Vein endothelial cell (primary cell): ENCODE data around the gene ACVR2A. TPM values are rescaled to one million over a fixed set of nuclear protein-coding genes. Genes with fewer than 3 reads are reported as not detected.

ENCODE experiments used
- small RNA-seq: library from RNA; depleted of rRNA; stranded (forward); fragments of <200 nt; gene quantifications from one replicate; pipeline ENCODE3, GENCODE V24; 2012
- total RNA-seq: library from RNA; depleted of rRNA; stranded (reverse); fragments of >200 nt; gene quantifications from 2 replicates; pipeline ENCODE4 v1.2.3, GENCODE V29; 2012

ACVR2A gene
- 10.1 and 12.6 TPM in 2 replicates for total RNA-seq

DNA sequence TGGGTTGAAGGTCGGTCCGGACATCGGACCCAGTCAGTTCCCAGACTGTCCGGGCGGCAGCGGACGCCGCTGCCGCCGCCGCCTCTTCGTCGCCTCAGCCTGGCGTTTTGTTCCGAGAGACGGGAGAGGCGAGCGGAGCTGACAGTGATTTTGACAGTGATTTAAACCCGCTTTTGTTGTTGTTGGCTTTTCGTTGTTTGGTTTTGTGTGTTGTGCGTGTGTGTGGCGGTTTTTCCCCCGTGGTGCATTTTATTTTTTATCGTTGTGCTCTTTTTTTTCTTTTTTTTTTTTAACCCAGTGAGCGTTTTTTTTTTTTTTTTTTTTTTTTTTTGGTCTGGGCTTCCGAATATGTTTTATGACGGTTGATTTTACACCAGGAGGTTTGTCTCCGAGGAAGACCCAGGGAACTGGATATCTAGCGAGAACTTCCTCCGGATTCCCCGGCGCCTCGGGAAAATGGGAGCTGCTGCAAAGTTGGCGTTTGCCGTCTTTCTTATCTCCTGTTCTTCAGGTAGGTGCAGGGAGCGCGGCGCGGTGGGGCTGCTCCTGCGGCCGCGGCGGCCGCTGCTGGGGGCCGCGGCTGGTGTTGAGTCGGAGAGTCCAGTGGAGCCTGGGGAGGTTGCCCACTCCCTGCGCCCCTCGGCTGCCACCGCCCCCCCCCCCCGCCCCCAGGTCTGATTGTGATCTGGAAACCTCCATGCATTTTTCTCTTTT lies at the start of gene ACVR2A:
TSS of gene ACVR2A (plus strand) at position 333 of the 714 bp plus-strand sequence. CDS start at position 457, 124 bp downstream.

Small RNA genes within 50 kb of the gene (small RNA-seq; reads per million reads assigned to genes)
- gene RNU6-1275P: not detected

Other genes with a start within 250 kb of the ACVR2A start
- 20.3 and 43.3 TPM in 2 replicates for gene ORC4, start 175.7 kb downstream of the ACVR2A start, total RNA-seq
- 19.3 and 20.9 TPM in 2 replicates for gene MBD5, start 176.1 kb downstream of the ACVR2A start, total RNA-seq